ENCODE data around the gene MYH11. TPM values are rescaled to one million over a fixed set of nuclear protein-coding genes. Genes with fewer than 3 reads are reported as not detected.
A peak's percentile ranks its signal among the peaks of the same experiment; 100 is the strongest.

MYH11 gene
- total and polyA plus RNA-seq, 2 donors (not counting 1 experiment from before 2014, with no cell fraction given) = 1.3 to 14.5 TPM

DNA sequence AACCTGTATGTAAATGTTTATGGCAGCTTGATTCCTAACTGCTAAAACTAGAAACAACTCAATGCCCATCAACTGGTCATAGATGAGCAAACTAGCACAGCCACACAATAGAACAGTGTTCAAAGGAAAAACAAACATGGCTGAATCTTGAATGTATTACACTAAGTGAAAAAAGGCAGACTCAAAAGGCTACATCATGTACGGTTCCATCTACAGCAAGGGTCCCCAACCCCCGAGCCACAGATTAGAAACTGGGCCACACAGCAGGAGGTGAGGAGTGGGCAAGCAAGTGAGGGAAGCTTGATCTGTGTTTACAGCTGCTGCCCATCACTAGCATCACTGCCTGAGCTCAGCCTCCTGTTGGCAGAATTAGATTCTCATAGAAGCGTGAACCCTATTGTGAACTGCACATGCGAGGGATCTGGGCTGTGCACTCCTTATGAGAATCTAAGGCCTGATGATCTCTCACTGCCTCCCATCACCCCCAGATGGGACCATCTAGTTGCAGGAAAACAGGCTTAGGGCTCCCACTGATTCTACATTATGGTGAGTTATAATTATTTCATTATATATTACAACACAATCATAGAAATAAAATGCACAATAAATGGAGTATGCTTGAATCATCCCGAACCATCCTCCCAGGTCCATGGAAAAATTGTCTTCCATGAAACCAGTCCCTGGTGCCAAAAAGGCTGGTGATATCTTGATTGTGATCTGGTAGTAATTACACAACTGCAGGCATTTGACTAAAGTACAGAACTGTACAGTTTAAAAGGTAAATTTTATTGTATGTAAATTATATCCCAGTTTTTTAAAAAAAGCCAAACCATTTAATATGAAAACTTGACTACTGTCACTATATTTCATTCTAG lies 23.8 kb upstream of the MYH11 start:
- Histone ChIP-seq H4K20me1 (ENCODE audit: control insufficient read depth, extremely low read depth, insufficient read depth, low read length) (no peaks in the 10 kb centered on the region), H3K79me2 (ENCODE audit: control insufficient read depth, insufficient read depth, low read length) (peaks cover 46% of the 10 kb centered on the region), H3K4me3 (replicated peaks in 1 of 4; ENCODE audit: control extremely low read depth in 1 of 4, insufficient read depth in 1 of 4, low read depth in 3 of 4, low read length in 4 of 4) (no peak overlapping the region), H3K36me3 (ENCODE audit: control insufficient read depth, insufficient read depth, low read length) (peaks cover 6% of the 10 kb centered on the region), H3K27me3 (ENCODE audit: control insufficient read depth, insufficient read depth, low read length) (no peaks in the 10 kb centered on the region), H2AFZ (ENCODE audit: low read length) (no peak overlapping the region), H3K9me3 (ENCODE audit: control insufficient read depth, insufficient read depth, low read depth, low read length) (no peaks in the 10 kb centered on the region), H3K4me2 (ENCODE audit: extremely low read depth, insufficient read depth, low read length) (no peak overlapping the region), H3K9ac (ENCODE audit: insufficient read depth, low read length) (no peak overlapping the region), H3K4me1 (ENCODE audit: control insufficient read depth, extremely low read depth, insufficient read depth, low read length) (peaks cover 14% of the 10 kb centered on the region), H3K27ac (ENCODE audit: insufficient read depth, low read length) (peak overlapping the region; percentile 71)
- TF ChIP-seq, protein P1, sequence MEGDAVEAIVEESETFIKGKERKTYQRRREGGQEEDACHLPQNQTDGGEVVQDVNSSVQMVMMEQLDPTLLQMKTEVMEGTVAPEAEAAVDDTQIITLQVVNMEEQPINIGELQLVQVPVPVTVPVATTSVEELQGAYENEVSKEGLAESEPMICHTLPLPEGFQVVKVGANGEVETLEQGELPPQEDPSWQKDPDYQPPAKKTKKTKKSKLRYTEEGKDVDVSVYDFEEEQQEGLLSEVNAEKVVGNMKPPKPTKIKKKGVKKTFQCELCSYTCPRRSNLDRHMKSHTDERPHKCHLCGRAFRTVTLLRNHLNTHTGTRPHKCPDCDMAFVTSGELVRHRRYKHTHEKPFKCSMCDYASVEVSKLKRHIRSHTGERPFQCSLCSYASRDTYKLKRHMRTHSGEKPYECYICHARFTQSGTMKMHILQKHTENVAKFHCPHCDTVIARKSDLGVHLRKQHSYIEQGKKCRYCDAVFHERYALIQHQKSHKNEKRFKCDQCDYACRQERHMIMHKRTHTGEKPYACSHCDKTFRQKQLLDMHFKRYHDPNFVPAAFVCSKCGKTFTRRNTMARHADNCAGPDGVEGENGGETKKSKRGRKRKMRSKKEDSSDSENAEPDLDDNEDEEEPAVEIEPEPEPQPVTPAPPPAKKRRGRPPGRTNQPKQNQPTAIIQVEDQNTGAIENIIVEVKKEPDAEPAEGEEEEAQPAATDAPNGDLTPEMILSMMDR (conservative IDR thresholded peaks at IDR 0.05 in 1 of 2, IDR thresholded peaks at IDR 0.05 in 1 of 2; ENCODE audit: low read depth in 1 of 2, low read length in 2 of 2) = no peak
- no peak for TF ChIP-seq EZH2 (IDR thresholded peaks at IDR 0.05; ENCODE audit: low read length, missing control alignments)
- DNase-seq (ENCODE audit: low read depth in 2 of 2) = no peak

DNA sequence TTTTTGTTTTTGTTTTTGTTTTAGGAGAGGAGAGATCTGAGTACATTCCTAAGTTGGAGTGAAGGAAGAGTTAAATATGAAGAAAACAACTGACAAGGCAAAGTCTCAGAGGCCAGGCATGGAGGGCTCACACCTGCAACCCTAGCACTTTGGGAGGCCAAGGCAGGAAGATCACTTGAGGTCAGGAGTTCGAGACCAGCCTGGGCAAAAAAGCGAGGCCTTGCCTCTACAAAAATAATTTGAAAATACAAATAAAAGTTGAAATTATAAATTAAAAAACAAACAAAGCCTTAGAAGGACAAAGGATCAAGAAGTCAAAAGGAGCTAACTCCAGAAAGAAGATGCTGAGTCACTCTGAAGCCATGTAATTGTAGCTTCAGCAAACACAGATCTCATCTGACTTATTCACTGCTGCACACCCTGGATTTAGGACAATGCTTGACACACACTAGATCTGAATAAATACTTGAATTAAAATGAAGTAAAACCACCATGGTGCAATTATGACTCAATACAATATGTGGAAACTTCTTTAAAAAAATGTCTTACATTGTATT lies 22.5 kb upstream of the MYH11 start:
- Histone ChIP-seq H3K9ac (ENCODE audit: insufficient read depth, low read length) (no peak overlapping the region), H3K36me3 (ENCODE audit: control insufficient read depth, insufficient read depth, low read length) (peaks cover 6% of the 10 kb centered on the region), H3K79me2 (ENCODE audit: control insufficient read depth, insufficient read depth, low read length) (peaks cover 33% of the 10 kb centered on the region), H3K4me3 (replicated peaks in 1 of 4; ENCODE audit: control extremely low read depth in 1 of 4, insufficient read depth in 1 of 4, low read depth in 3 of 4, low read length in 4 of 4) (no peak overlapping the region), H2AFZ (ENCODE audit: low read length) (no peak overlapping the region), H3K4me2 (ENCODE audit: extremely low read depth, insufficient read depth, low read length) (peak overlapping the region; percentile 19), H3K27me3 (ENCODE audit: control insufficient read depth, insufficient read depth, low read length) (no peaks in the 10 kb centered on the region), H4K20me1 (ENCODE audit: control insufficient read depth, extremely low read depth, insufficient read depth, low read length) (no peaks in the 10 kb centered on the region), H3K4me1 (ENCODE audit: control insufficient read depth, extremely low read depth, insufficient read depth, low read length) (peaks cover 14% of the 10 kb centered on the region), H3K9me3 (ENCODE audit: control insufficient read depth, insufficient read depth, low read depth, low read length) (no peaks in the 10 kb centered on the region), H3K27ac (ENCODE audit: insufficient read depth, low read length) (peak overlapping the region; percentile 71)
- DNase-seq (ENCODE audit: low read depth in 2 of 2) = peak; percentile 91 to 96
- no peak for TF ChIP-seq EZH2 (IDR thresholded peaks at IDR 0.05; ENCODE audit: low read length, missing control alignments)
- TF ChIP-seq, protein P1 (conservative IDR thresholded peaks at IDR 0.05 in 1 of 2, IDR thresholded peaks at IDR 0.05 in 1 of 2; ENCODE audit: low read depth in 1 of 2, low read length in 2 of 2) = no peak

DNA sequence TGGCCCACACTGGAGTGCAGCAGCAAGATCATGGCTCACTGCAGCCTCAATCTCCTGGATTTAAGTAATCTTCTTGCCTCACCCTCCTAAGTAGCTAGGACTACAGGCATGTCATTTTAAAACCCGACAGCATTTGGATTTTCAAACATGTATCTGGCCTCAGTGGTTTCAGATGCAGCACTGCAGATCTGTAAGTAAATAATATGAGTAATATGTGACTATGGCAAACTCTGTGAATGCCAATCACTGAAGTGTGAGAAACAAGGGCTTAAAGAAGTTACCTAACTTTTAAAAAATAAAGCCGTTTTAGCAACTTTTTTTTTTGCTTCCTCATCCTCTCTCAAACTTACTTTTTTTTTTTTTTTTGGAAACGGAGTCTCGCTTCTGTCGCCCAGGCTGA lies 19.7 kb upstream of the MYH11 start:
- Histone ChIP-seq H3K79me2 (ENCODE audit: control insufficient read depth, insufficient read depth, low read length) (peaks cover 14% of the 10 kb centered on the region), H4K20me1 (ENCODE audit: control insufficient read depth, extremely low read depth, insufficient read depth, low read length) (no peaks in the 10 kb centered on the region), H3K9me3 (ENCODE audit: control insufficient read depth, insufficient read depth, low read depth, low read length) (no peaks in the 10 kb centered on the region), H3K9ac (ENCODE audit: insufficient read depth, low read length) (no peak overlapping the region), H3K4me3 (replicated peaks in 1 of 4; ENCODE audit: control extremely low read depth in 1 of 4, insufficient read depth in 1 of 4, low read depth in 3 of 4, low read length in 4 of 4) (no peak overlapping the region), H2AFZ (ENCODE audit: low read length) (no peak overlapping the region), H3K27me3 (ENCODE audit: control insufficient read depth, insufficient read depth, low read length) (no peaks in the 10 kb centered on the region), H3K36me3 (ENCODE audit: control insufficient read depth, insufficient read depth, low read length) (peaks cover 1% of the 10 kb centered on the region), H3K27ac (ENCODE audit: insufficient read depth, low read length) (no peak overlapping the region), H3K4me2 (ENCODE audit: extremely low read depth, insufficient read depth, low read length) (no peak overlapping the region), H3K4me1 (ENCODE audit: control insufficient read depth, extremely low read depth, insufficient read depth, low read length) (peaks cover 12% of the 10 kb centered on the region)
- TF ChIP-seq EZH2 (IDR thresholded peaks at IDR 0.05; ENCODE audit: low read length, missing control alignments) = no peak
- TF ChIP-seq, protein P1 (conservative IDR thresholded peaks at IDR 0.05 in 1 of 2, IDR thresholded peaks at IDR 0.05 in 1 of 2; ENCODE audit: low read depth in 1 of 2, low read length in 2 of 2) = no peak
- DNase-seq (ENCODE audit: low read depth in 2 of 2) = no peak

Data from fibroblast of lung (primary cell).